Endothelial cell of umbilical vein (primary cell): Measurements from ENCODE around the gene HTRA2. TPM values are rescaled to one million over a fixed set of nuclear protein-coding genes. Genes with fewer than 3 reads are reported as not detected.

Experiments used
- BruUV-seq: library from RNA; stranded (reverse); fragments of 400-500 nt; replicated peaks from 2 replicates; lab custom pipeline; 2021; lab: Mats Ljungman, UMichigan
- CTCF ChIA-PET: fragments of 300-600, 350-600 bp; sonication (Branson Sonifier 250); formaldehyde crosslinking; loops from one replicate; lab custom pipeline; 2021; ENCODE audit warnings: antibody characterized with exemption, inconsistent platforms; lab: Charles Lee
- POLR2A ChIA-PET: fragments of 300-600, 350-600 bp; sonication (Branson Sonifier 250); formaldehyde crosslinking; loops from one replicate; lab custom pipeline; 2021; ENCODE audit warnings: antibody characterized with exemption, inconsistent platforms; lab: Charles Lee
- DNase-seq: peaks from one replicate; pipeline ENCODE4 v3.0.0-alpha.2; 2011; ENCODE audit warnings: low read depth, low spot score
- FAIRE-seq: peaks from 2 replicates; lab custom pipeline; 2011; peaks lifted over from hg19 to GRCh38; lab: Jason Lieb, UNC
- H2AFZ ChIP-seq: 2 replicates; pipeline ENCODE4 v1.6.0; 2012; ENCODE audit warnings: low read depth, low read length, control low read depth, inconsistent platforms
- H3K27ac ChIP-seq: 2 replicates; pipeline ENCODE4 v1.5.1; 2011; ENCODE audit warnings: low read depth, mild to moderate bottlenecking, control low read depth, low read length, moderate library complexity; ENCODE audit not compliant: insufficient read depth
- H3K27me3 ChIP-seq, 2 experiments: 2 replicates each; pipeline versions ENCODE4 v1.6.0 to v1.6.1; 2011; ENCODE audit warnings: low read length in 2 of 2, mixed read lengths in 1 of 2; ENCODE audit not compliant: control insufficient read depth in 2 of 2, insufficient read depth in 2 of 2
- H3K36me3 ChIP-seq, 2 experiments: 2 replicates in 1 of 2; 3 replicates in 1 of 2; pipeline ENCODE4 v1.5.1; 2011; ENCODE audit warnings: low read length in 2 of 2, mild to moderate bottlenecking in 1 of 2, moderate library complexity in 1 of 2; ENCODE audit not compliant: control insufficient read depth in 2 of 2, insufficient read depth in 2 of 2; ENCODE audit errors: extremely low read depth in 1 of 2
- H3K4me1 ChIP-seq: 3 replicates; pipeline ENCODE4 v1.5.1; 2011; ENCODE audit warnings: mild to moderate bottlenecking, low read length; ENCODE audit not compliant: control insufficient read depth, insufficient read depth; ENCODE audit errors: extremely low read depth
- H3K4me2 ChIP-seq: 2 replicates; pipeline ENCODE4 v1.6.1; 2011; ENCODE audit warnings: low read length, control low read depth, mixed read lengths; ENCODE audit not compliant: insufficient read depth
- H3K4me3 ChIP-seq, 3 experiments: fragments of 200-600 bp in 1 of 3; sonication (generic), shearing (Covaris generic) in 1 of 3; replicated peaks in 1 of 3; 2 replicates each; pipeline ENCODE4 v1.5.1; 2011 to 2016; ENCODE audit warnings: control low read depth in 3 of 3, low read length in 3 of 3, mild to moderate bottlenecking in 2 of 3, inconsistent platforms in 1 of 3, low read depth in 1 of 3, moderate library complexity in 1 of 3; ENCODE audit not compliant: insufficient read depth in 1 of 3
- H3K79me2 ChIP-seq: 2 replicates; pipeline ENCODE4 v1.6.0; 2012; ENCODE audit warnings: low read length, inconsistent platforms; ENCODE audit not compliant: control insufficient read depth, insufficient read depth
- H3K9ac ChIP-seq: replicated peaks from 2 replicates; pipeline ENCODE3; 2011; ENCODE audit warnings: low read length, control low read depth; ENCODE audit not compliant: insufficient read depth; ENCODE audit errors: extremely low read depth
- H3K9me1 ChIP-seq: replicated peaks from 3 replicates; pipeline ENCODE4 v1.6.0; 2011; ENCODE audit warnings: mild to moderate bottlenecking, low read length; ENCODE audit not compliant: control insufficient read depth, insufficient read depth; ENCODE audit errors: extremely low read depth
- H3K9me3 ChIP-seq: replicated peaks from 2 replicates; pipeline ENCODE4 v1.5.1; 2012; ENCODE audit warnings: low read length, inconsistent platforms; ENCODE audit not compliant: control insufficient read depth, insufficient read depth
- H4K20me1 ChIP-seq: replicated peaks from 2 replicates; pipeline ENCODE3; 2011; ENCODE audit warnings: mild to moderate bottlenecking, low read length; ENCODE audit not compliant: control insufficient read depth, insufficient read depth; ENCODE audit errors: extremely low read depth
- EZH2 ChIP-seq: IDR thresholded peaks from 2 replicates; pipeline ENCODE4 v1.6.1; 2012; ENCODE audit warnings: borderline replicate concordance, low read depth, mild to moderate bottlenecking, moderate library complexity, low read length, inconsistent platforms; ENCODE audit not compliant: severe bottlenecking
- FOS ChIP-seq: IDR thresholded peaks from 2 replicates; pipeline ENCODE4 v1.6.1; 2011; ENCODE audit warnings: mild to moderate bottlenecking, low read length, moderate library complexity, borderline replicate concordance; ENCODE audit not compliant: insufficient read depth
- GATA2 ChIP-seq: IDR thresholded peaks from 2 replicates; pipeline ENCODE4 v1.7.0; 2011; ENCODE audit warnings: low read depth, mild to moderate bottlenecking, moderate library complexity, mixed read lengths, low read length; ENCODE audit not compliant: insufficient read length, insufficient read depth
- JUN ChIP-seq: IDR thresholded peaks from 2 replicates; pipeline ENCODE4 v1.6.1; 2011; ENCODE audit warnings: borderline replicate concordance, low read depth; ENCODE audit not compliant: insufficient read length, insufficient read depth
- MAX ChIP-seq: IDR thresholded peaks from 2 replicates; pipeline ENCODE4 v1.6.1; 2011; ENCODE audit not compliant: insufficient read depth, insufficient read length
- POLR2A ChIP-seq: IDR thresholded peaks from 2 replicates; pipeline ENCODE4 v1.6.1; 2012; ENCODE audit warnings: low read depth, mild to moderate bottlenecking, control low read depth, low read length
- dilution Hi-C: fragments of 300-500 bp; cut with MboI; formaldehyde crosslinking; loops from one replicate; pipeline ENCODE4 v1.15.0; 2019; ENCODE audit warnings: low sequenced_read_pairs; ENCODE audit not compliant: extremely low pct_ligation_motif_present
- intact Hi-C: fragments of 100-400 bp; cut with micrococcal nuclease; formaldehyde crosslinking; loops from one replicate; pipeline ENCODE4 v1.10.0; 2022
- polyA plus RNA-seq, 4 experiments: library from polyadenylated mRNA; depleted of rRNA in 3 of 4; stranded (reverse) in 3 of 4; unstranded in 1 of 4; fragments of >200 nt; gene quantifications; 2 replicates each; pipeline versions ENCODE4 v1.2.1 to v1.2.3, GENCODE V29; 2011 to 2012; ENCODE audit warnings: missing spikeins in 1 of 4
- total RNA-seq: library from RNA; stranded (reverse); gene quantifications from 2 replicates; pipeline ENCODE4 v1.2.3, GENCODE V29; 2021
- TF ChIP-seq, protein P1 (sequence below), 2 donors: IDR thresholded peaks; 1 replicate in 1 of 2; 2 replicates in 1 of 2; pipeline ENCODE4 v1.5.1; 2011; ENCODE audit warnings: low read length in 2 of 2, mild to moderate bottlenecking in 2 of 2, moderate library complexity in 2 of 2, control low read depth in 1 of 2, inconsistent platforms in 1 of 2, low read depth in 1 of 2; ENCODE audit not compliant: insufficient read depth in 1 of 2; ENCODE audit errors: extremely low read depth in 1 of 2

The HTRA2 gene
- total and polyA plus RNA-seq, 2 donors (not counting 3 experiments of a cell fraction or from before 2014, with no cell fraction given): 34.3 to 54.1 TPM

DNA sequence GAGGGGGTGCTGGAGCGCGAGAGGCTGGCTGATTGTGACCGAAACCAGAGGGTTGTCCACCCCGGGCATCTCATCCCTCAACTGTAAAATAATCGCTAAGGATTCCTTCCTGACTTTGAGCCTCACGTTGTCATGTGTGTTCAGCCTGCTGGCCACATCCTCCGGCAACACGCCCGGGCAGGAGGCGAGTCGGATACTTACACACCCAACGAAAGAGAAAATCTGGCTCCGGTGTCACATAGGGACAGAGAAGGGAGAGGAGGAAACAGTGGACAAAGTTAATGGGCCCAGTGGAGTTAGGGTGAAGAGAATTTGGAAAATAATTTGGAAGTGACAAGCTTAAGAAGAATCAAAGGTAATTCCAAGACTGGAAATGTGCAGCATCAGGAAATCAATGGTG is 13.1 kb upstream of the HTRA2 start:
- Histone ChIP-seq H3K27me3 (peaks cover 77 to 91% of the 10 kb centered on the region in 2 experiments), H3K4me3 (no peak overlapping the region), H2AFZ (no peak overlapping the region), H3K9me1 (no peaks in the 10 kb centered on the region), H4K20me1 (no peaks in the 10 kb centered on the region), H3K9me3 (no peaks in the 10 kb centered on the region), H3K27ac (no peak overlapping the region), H3K36me3 (no peaks in the 10 kb centered on the region), H3K4me2 (no peak overlapping the region), H3K9ac (no peak overlapping the region), H3K79me2 (no peaks in the 10 kb centered on the region), H3K4me1 (peaks cover 7% of the 10 kb centered on the region)
- intact Hi-C loops: loop anchor here (1.0 kb wide), 1 partner anchor 13 kb away; the partner anchor contains the start of genes AUP1 and HTRA2
- no peak for DNase-seq
- dilution Hi-C loops: no loop called here
- POLR2A ChIA-PET: no interaction called here
- FAIRE-seq: no peak
- BruUV-seq: no TSS peak
- CTCF ChIA-PET: no interaction called here
- no peak for TF ChIP-seq MAX
- TF ChIP-seq POLR2A: no peak
- TF ChIP-seq, protein P1, sequence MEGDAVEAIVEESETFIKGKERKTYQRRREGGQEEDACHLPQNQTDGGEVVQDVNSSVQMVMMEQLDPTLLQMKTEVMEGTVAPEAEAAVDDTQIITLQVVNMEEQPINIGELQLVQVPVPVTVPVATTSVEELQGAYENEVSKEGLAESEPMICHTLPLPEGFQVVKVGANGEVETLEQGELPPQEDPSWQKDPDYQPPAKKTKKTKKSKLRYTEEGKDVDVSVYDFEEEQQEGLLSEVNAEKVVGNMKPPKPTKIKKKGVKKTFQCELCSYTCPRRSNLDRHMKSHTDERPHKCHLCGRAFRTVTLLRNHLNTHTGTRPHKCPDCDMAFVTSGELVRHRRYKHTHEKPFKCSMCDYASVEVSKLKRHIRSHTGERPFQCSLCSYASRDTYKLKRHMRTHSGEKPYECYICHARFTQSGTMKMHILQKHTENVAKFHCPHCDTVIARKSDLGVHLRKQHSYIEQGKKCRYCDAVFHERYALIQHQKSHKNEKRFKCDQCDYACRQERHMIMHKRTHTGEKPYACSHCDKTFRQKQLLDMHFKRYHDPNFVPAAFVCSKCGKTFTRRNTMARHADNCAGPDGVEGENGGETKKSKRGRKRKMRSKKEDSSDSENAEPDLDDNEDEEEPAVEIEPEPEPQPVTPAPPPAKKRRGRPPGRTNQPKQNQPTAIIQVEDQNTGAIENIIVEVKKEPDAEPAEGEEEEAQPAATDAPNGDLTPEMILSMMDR (IDR thresholded peaks at IDR 0.05; ENCODE audit: extremely low read depth in 1 of 2, insufficient read depth in 1 of 2, low read depth in 1 of 2, low read length in 2 of 2): no peak
- TF ChIP-seq GATA2: no peak
- TF ChIP-seq EZH2: no peak

DNA sequence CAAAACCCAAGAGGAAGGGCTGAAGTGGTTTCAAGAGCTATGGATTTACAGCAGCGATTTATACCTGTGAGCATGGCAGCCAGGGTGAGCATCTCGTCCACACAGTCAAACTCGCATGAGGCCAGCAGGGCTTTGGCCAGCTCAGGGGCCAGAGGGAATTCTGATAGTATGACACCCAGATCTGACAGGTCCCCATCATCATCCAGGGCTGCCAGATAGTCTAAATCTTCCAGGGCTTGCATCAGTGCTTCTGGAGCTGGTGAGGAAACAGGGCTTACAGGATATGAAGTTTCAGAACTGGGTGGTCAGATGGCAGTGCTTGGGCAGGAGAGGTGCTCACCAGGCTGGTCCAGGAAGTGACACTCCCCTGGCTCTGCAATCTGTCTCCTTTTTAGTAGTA is 7.2 kb upstream of the HTRA2 start:
- CTCF ChIA-PET: no interaction called here
- H3K27ac ChIP-seq: no peak overlapping the region
- H3K9me3 ChIP-seq: no peaks in the 10 kb centered on the region
- no peak overlapping the region for H2AFZ ChIP-seq
- POLR2A ChIA-PET: no interaction called here
- no peaks in the 10 kb centered on the region for H3K4me1 ChIP-seq
- H3K27me3 ChIP-seq: peaks cover 34 to 39% of the 10 kb centered on the region in 2 experiments
- DNase-seq: no peak
- no peaks in the 10 kb centered on the region for H4K20me1 ChIP-seq
- dilution Hi-C loops: no loop called here
- H3K9me1 ChIP-seq: no peaks in the 10 kb centered on the region
- H3K9ac ChIP-seq: no peak overlapping the region
- H3K4me2 ChIP-seq: no peak overlapping the region
- intact Hi-C loops: no loop called here
- no peak for FAIRE-seq
- no peaks in the 10 kb centered on the region for H3K79me2 ChIP-seq
- no TSS peak for BruUV-seq
- TF ChIP-seq MAX (no peak), JUN (no peak), GATA2 (no peak), FOS (no peak)
- H3K4me3 ChIP-seq: no peak overlapping the region
- peaks cover 5 to 13% of the 10 kb centered on the region in 2 experiments for H3K36me3 ChIP-seq
